HEK293T (cell line): ENCODE measurements around the gene ST6GALNAC5.

Experiments
- BHLHE40 ChIP-seq: fragments of 450-650 bp; IDR thresholded peaks from 2 replicates; pipeline ENCODE4 v1.6.1; 2016; ENCODE audit warnings: mild to moderate bottlenecking, moderate library complexity, borderline replicate concordance
- ELF4 ChIP-seq: fragments of 450-650 bp; IDR thresholded peaks from 2 replicates; pipeline ENCODE4 v1.6.1; 2017; ENCODE audit warnings: antibody characterized with exemption
- FOXK2 ChIP-seq: fragments of 450-650 bp; IDR thresholded peaks from 2 replicates; pipeline ENCODE4 v1.6.1; 2016; ENCODE audit warnings: mild to moderate bottlenecking
- LEF1 ChIP-seq: fragments of 450-650 bp; IDR thresholded peaks from 2 replicates; pipeline ENCODE4 v1.6.1; 2017; ENCODE audit warnings: mild to moderate bottlenecking, borderline replicate concordance
- NFRKB ChIP-seq: fragments of 450-650 bp; IDR thresholded peaks from 2 replicates; pipeline ENCODE4 v1.6.1; 2016; ENCODE audit warnings: mild to moderate bottlenecking, moderate library complexity
- SP1 ChIP-seq: fragments of 450-650 bp; IDR thresholded peaks from 2 replicates; pipeline ENCODE4 v1.6.1; 2017
- TARDBP ChIP-seq: fragments of 450-650 bp; IDR thresholded peaks from 2 replicates; pipeline ENCODE4 v1.6.1; 2016
- TF ChIP-seq, protein P1 (sequence below): fragments of 450-650 bp; IDR thresholded peaks from 2 replicates; pipeline ENCODE4 v1.6.1; 2016

DNA sequence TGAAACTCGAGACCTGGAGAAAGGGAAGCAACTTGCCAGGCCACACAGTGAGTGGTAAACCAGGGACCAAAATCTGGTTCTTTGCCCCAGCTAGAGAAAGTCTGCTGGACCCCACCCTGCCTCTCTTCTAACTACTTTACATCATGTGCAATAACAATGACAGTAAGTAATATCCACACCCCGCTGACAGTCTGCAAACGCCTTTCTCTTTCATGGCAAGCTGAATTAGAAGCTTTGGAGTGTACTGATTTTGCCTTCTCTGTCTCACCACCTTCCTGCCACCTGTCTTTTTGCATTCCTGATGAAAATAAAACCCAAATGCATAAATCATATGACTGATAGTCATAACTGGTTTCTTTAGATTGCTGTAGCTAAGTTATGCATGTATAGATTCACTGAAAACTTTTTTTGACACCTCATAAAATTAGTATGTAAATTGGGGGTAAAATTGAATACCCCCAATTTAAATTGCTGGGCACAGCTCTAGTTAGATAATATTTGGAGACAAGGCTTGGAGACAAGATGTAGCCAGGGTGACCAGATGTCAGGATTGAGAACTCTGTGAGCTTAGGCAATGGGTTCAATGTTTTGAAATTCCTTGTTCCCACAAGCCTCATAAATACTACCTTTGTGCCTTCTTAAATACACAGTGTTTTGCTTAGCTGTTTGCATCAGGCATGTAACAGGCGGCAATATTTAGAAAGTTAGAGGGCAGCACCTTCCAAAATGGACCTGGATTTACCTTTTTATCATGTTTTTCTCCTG, 73.5 kb downstream of the ST6GALNAC5 start:
- no peak for TF ChIP-seq TARDBP
- no peak for TF ChIP-seq SP1
- no peak for TF ChIP-seq NFRKB
- TF ChIP-seq ELF4, result no peak
- TF ChIP-seq, protein P1, sequence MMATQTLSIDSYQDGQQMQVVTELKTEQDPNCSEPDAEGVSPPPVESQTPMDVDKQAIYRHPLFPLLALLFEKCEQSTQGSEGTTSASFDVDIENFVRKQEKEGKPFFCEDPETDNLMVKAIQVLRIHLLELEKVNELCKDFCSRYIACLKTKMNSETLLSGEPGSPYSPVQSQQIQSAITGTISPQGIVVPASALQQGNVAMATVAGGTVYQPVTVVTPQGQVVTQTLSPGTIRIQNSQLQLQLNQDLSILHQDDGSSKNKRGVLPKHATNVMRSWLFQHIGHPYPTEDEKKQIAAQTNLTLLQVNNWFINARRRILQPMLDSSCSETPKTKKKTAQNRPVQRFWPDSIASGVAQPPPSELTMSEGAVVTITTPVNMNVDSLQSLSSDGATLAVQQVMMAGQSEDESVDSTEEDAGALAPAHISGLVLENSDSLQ, result no peak
- no peak for TF ChIP-seq BHLHE40
- no peak for TF ChIP-seq FOXK2
- TF ChIP-seq LEF1, result no peak
